Smooth muscle cell (in vitro differentiated cells): ENCODE measurements around the gene BLOC1S4. TPM values are rescaled to one million over a fixed set of nuclear protein-coding genes. Genes with fewer than 3 reads are reported as not detected.
A peak's percentile ranks its signal among the peaks of the same experiment; 100 is the strongest.

Source experiments
- DNase-seq: peaks from one replicate; lab custom pipeline; 2025; ENCODE audit not compliant: unreplicated experiment; lab: John Stamatoyannopoulos, UW
- H2AFZ ChIP-seq: fragments of 200-600 bp; sonication (generic); 2 replicates; pipeline ENCODE4 v1.6.0; 2016; ENCODE audit warnings: antibody characterized with exemption, low read depth, mild to moderate bottlenecking
- H3F3A ChIP-seq: fragments of 200-600 bp; sonication (generic); 2 replicates; pipeline ENCODE4 v1.6.0; 2017; ENCODE audit warnings: antibody characterized with exemption, low read depth
- H3K27ac ChIP-seq: fragments of 200-600 bp; sonication (generic); 2 replicates; pipeline ENCODE4 v1.5.1; 2016; ENCODE audit warnings: low read depth, mild to moderate bottlenecking
- H3K27me3 ChIP-seq: fragments of 200-600 bp; sonication (generic); 2 replicates; pipeline ENCODE4 v1.6.1; 2016; ENCODE audit warnings: low read depth, mild to moderate bottlenecking
- H3K36me3 ChIP-seq: fragments of 200-600 bp; sonication (generic); 2 replicates; pipeline ENCODE4 v1.5.1; 2016; ENCODE audit warnings: low read depth
- H3K4me1 ChIP-seq: fragments of 200-600 bp; sonication (generic); 2 replicates; pipeline ENCODE4 v1.5.1; 2016; ENCODE audit warnings: low read depth
- H3K4me2 ChIP-seq: fragments of 200-600 bp; sonication (generic); 2 replicates; pipeline ENCODE4 v1.6.0; 2016; ENCODE audit warnings: mild to moderate bottlenecking
- H3K4me3 ChIP-seq: fragments of 200-600 bp; sonication (generic); 2 replicates; pipeline ENCODE4 v1.5.1; 2016; ENCODE audit warnings: mild to moderate bottlenecking
- H3K79me2 ChIP-seq: fragments of 200-600 bp; sonication (generic); 2 replicates; pipeline ENCODE4 v1.6.0; 2016; ENCODE audit warnings: low read depth, mild to moderate bottlenecking
- H3K9ac ChIP-seq: fragments of 200-600 bp; sonication (generic); 2 replicates; pipeline ENCODE4 v1.6.0; 2016; ENCODE audit warnings: low read depth
- H3K9me3 ChIP-seq: fragments of 200-600 bp; sonication (generic); replicated peaks from 2 replicates; pipeline ENCODE4 v1.5.1; 2016; ENCODE audit warnings: low read depth
- H4K20me1 ChIP-seq: fragments of 200-600 bp; sonication (generic); 2 replicates; pipeline ENCODE4 v1.6.0; 2016; ENCODE audit warnings: low read depth
- WGBS: methylation state at CpG from one replicate; pipeline ENCODE4 v1.1.7; 2016; ENCODE audit warnings: low lambda C conversion rate; 5-methylcytosine and 5-hydroxymethylcytosine counted together
- polyA plus RNA-seq: library from polyadenylated mRNA; unstranded; fragments of >200 nt; fragmentation: Nextera tagmentation; extraction: Ambion mirVana; gene quantifications from 2 replicates; pipeline ENCODE4 v1.2.1, GENCODE V29; 2016
- total RNA-seq: library from RNA; depleted of rRNA; stranded (reverse); fragments of >200 nt; gene quantifications from 2 replicates; pipeline ENCODE4 v1.2.3, GENCODE V29; 2014
- TF ChIP-seq, protein P1 (sequence below): fragments of 200-600 bp; sonication (generic); IDR thresholded peaks from 2 replicates; pipeline ENCODE4 v1.5.1; 2017; ENCODE audit warnings: borderline replicate concordance, mild to moderate bottlenecking, antibody characterized with exemption; ENCODE audit not compliant: insufficient read depth, poor library complexity, severe bottlenecking

BLOC1S4 gene
- total and polyA plus RNA-seq, 2 experiments from 2014 or later, result 21.8 to 41.8 TPM

DNA sequence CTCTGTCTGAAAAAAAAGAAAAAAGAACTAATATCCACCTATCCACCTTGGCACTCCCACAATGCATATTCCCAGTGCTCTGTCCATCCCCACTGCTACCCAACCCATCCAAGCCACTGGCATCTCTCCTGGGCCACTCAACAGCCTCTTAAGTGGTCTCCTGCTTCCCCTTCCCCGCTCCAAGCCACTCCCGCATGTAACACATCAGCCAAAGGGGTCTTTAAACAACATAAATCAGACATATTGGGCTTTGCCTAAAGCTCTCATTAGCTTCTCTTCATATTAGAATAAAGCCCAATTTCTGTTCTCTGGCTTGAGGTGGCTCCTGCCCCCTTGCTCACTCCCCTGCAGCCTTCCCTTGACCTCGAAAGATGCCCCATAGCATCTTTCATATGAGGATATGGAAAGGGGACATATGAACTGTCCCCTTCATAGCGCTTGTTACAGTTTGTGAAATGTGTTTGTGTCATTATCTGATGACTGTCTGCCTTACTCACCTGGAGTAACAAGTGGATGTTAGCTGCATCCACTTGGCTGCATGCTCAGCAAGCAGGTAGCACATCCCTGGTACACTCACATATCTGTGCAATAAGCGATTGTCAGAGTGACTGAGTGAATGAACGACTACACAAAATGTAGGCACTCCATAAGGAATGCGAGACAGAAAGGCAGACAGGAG, 3.1 kb downstream of the BLOC1S4 start:
- 81% methylated on average over 7 of the region's 7 CpGs for WGBS
- H3K9ac ChIP-seq, result no peak overlapping the region
- no peak overlapping the region for H3K27ac ChIP-seq

DNA sequence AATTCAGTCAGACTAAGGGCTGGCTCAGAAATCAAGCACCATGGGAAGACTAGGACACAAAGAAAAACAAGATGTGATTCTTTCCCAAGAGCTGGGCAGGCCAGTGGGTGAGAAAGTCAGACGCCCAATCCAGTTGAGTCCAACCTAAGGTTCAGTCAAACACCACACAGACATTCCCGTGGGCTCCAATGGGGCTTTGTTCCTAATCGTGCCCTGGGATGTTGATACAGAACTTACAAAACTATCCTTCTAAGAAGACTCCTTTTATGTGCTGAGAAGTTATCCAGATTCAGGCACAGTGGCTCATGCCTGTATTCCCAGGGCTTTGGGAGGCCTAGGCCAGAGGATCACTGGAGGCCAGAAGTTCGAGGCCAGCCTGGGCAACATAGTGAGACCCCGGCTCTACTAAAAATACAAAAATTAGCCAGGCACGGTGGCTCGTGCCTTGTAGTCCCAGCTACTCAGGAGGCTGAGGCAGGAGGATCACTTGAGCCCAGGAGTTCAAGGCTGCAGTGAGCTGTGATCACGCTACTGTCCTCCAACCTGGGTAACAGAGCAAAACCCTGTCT, 3.7 kb downstream of the BLOC1S4 start:
- 82% methylated on average over 8 of the region's 8 CpGs for WGBS
- peaks cover 23% of the 10 kb centered on the region for H3K79me2 ChIP-seq
- H3K27me3 ChIP-seq, result no peaks in the 10 kb centered on the region
- no peak overlapping the region for H3K9ac ChIP-seq
- TF ChIP-seq, protein P1, sequence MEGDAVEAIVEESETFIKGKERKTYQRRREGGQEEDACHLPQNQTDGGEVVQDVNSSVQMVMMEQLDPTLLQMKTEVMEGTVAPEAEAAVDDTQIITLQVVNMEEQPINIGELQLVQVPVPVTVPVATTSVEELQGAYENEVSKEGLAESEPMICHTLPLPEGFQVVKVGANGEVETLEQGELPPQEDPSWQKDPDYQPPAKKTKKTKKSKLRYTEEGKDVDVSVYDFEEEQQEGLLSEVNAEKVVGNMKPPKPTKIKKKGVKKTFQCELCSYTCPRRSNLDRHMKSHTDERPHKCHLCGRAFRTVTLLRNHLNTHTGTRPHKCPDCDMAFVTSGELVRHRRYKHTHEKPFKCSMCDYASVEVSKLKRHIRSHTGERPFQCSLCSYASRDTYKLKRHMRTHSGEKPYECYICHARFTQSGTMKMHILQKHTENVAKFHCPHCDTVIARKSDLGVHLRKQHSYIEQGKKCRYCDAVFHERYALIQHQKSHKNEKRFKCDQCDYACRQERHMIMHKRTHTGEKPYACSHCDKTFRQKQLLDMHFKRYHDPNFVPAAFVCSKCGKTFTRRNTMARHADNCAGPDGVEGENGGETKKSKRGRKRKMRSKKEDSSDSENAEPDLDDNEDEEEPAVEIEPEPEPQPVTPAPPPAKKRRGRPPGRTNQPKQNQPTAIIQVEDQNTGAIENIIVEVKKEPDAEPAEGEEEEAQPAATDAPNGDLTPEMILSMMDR, result no peak
- peaks cover 17% of the 10 kb centered on the region for H4K20me1 ChIP-seq
- H3K36me3 ChIP-seq, result no peaks in the 10 kb centered on the region
- peak overlapping the region; percentile 82 for H3K4me2 ChIP-seq
- no peak overlapping the region for H2AFZ ChIP-seq
- H3K27ac ChIP-seq, result no peak overlapping the region
- H3K9me3 ChIP-seq, result no peaks in the 10 kb centered on the region
- H3F3A ChIP-seq, result peaks cover 10% of the 10 kb centered on the region
- H3K4me1 ChIP-seq, result peaks cover 9% of the 10 kb centered on the region
- no peak overlapping the region for H3K4me3 ChIP-seq
- DNase-seq, result no peak

More for the DNA sequence above, 3.1 kb downstream of the BLOC1S4 start:
- Histone ChIP-seq H2AFZ (no peak overlapping the region), H3K9me3 (no peaks in the 10 kb centered on the region), H3F3A (peaks cover 10% of the 10 kb centered on the region), H3K4me3 (no peak overlapping the region), H3K27me3 (no peaks in the 10 kb centered on the region), H3K4me2 (no peak overlapping the region), H3K79me2 (peaks cover 23% of the 10 kb centered on the region), H4K20me1 (peaks cover 17% of the 10 kb centered on the region), H3K36me3 (no peaks in the 10 kb centered on the region), H3K4me1 (peaks cover 8% of the 10 kb centered on the region)
- DNase-seq, result no peak
- TF ChIP-seq, protein P1, result no peak

DNA sequence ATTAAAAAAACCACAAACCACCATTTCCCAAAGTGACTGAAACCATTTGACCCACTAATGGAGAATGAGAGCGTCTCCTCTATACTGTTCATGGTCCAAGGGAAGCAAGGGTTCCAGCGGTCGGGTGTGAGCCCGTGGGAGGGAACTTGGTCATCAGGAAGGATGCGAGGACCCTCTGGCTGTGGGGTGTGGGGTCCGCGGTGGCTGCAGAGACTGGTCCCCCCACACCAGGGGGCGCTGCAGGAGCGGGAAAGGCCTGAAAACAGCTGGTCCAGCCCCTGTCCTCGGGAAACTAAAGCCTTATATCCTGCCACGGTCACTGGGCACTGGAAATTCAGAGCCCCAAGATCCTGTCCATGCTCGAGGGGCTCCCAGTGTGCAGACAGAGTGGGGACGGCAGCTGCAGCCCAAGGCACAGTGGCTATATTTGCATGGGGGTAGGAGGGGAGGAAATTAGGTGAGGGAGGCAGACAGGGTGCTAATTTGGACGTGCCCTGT, 4.3 kb downstream of the BLOC1S4 start:
- H2AFZ ChIP-seq, result no peak overlapping the region
- H3K27ac ChIP-seq, result no peak overlapping the region
- H3K9me3 ChIP-seq, result no peaks in the 10 kb centered on the region
- TF ChIP-seq, protein P1, result peak; percentile 99
- no peaks in the 10 kb centered on the region for H3K27me3 ChIP-seq
- peaks cover 10% of the 10 kb centered on the region for H3F3A ChIP-seq
- no peak overlapping the region for H3K4me3 ChIP-seq
- peaks cover 23% of the 10 kb centered on the region for H3K79me2 ChIP-seq
- H3K9ac ChIP-seq, result no peak overlapping the region
- no peaks in the 10 kb centered on the region for H3K36me3 ChIP-seq
- peaks cover 17% of the 10 kb centered on the region for H4K20me1 ChIP-seq
- H3K4me1 ChIP-seq, result peaks cover 15% of the 10 kb centered on the region
- H3K4me2 ChIP-seq, result peak overlapping the region; percentile 82
- WGBS, result 9% methylated on average over 13 of the region's 14 CpGs
- DNase-seq, result peak; percentile 71
